Tibial nerve (tissue), 3 donors: Measurements from ENCODE around the gene RAD50.

Experiments used
- POLR2A ChIP-seq, 2 donors: fragments of 450-650 bp; IDR thresholded peaks; one replicate each; pipeline ENCODE4 v1.6.1; 2017; ENCODE audit warnings: antibody characterized with exemption in 2 of 2, mild to moderate bottlenecking in 2 of 2, moderate library complexity in 2 of 2
- TF ChIP-seq, protein P1 (sequence below), 5 experiments: fragments of 200-600 bp in 3 of 5; fragments of 450-650 bp in 2 of 5; sonication (generic) in 3 of 5; IDR thresholded peaks; one replicate each; pipeline ENCODE4 v1.5.1; 2016 to 2019; ENCODE audit warnings: antibody characterized with exemption in 5 of 5, mild to moderate bottlenecking in 3 of 5, moderate library complexity in 2 of 5

DNA sequence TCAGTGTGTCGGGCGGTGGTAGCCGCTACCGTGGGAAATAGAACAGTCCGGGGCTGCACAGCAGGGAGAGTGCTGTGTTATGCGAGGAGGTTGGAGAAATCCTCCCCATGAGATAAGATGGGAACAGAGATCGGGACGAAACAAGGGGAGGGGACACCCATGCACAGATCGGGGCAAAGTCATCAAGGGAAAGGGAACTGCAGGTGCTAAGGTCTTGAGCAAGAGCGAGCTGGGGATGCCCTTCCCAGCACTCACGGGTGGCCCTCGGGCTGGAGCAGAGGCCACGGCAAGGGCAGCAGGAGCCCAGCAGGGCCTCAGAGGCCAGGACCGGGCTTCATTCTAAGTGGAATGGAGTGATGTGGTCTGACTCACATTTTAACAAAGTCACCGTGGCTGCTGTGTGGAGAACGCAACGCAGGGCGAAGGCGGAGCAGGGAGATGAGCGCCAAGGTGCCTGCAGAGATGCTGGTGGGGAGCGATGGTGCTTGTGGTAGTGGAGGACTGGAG is 108.8 kb downstream of the RAD50 start:
- TF ChIP-seq, protein P1, sequence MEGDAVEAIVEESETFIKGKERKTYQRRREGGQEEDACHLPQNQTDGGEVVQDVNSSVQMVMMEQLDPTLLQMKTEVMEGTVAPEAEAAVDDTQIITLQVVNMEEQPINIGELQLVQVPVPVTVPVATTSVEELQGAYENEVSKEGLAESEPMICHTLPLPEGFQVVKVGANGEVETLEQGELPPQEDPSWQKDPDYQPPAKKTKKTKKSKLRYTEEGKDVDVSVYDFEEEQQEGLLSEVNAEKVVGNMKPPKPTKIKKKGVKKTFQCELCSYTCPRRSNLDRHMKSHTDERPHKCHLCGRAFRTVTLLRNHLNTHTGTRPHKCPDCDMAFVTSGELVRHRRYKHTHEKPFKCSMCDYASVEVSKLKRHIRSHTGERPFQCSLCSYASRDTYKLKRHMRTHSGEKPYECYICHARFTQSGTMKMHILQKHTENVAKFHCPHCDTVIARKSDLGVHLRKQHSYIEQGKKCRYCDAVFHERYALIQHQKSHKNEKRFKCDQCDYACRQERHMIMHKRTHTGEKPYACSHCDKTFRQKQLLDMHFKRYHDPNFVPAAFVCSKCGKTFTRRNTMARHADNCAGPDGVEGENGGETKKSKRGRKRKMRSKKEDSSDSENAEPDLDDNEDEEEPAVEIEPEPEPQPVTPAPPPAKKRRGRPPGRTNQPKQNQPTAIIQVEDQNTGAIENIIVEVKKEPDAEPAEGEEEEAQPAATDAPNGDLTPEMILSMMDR (IDR thresholded peaks at IDR 0.05) = no peak
- no peak for TF ChIP-seq POLR2A (IDR thresholded peaks at IDR 0.05)
